ENCODE data around the gene PCDHGC4. TPM values are rescaled to one million over a fixed set of nuclear protein-coding genes. Genes with fewer than 3 reads are reported as not detected.

Gene PCDHGC4
- total RNA-seq, 1 donor from 2014 or later = 5.0 TPM

DNA sequence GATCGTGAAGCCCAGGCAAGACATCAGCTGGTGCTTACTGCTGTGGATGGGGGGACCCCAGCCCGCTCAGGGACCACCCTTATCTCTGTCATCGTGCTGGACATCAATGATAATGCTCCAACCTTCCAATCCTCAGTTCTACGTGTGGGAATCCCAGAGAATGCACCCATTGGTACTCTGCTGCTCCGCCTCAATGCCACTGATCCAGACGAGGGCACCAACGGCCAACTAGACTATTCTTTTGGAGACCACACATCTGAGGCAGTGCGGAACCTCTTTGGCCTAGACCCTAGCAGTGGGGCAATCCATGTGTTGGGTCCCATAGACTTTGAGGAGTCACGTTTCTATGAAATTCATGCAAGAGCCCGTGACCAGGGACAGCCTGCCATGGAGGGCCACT lies 5.0 kb downstream of the PCDHGC4 start:
- Mint-ChIP-seq H3K27me3 (ENCODE audit: insufficient read depth, low read depth) (peaks cover 10% of the 10 kb centered on the region), H3K4me1 (peaks cover 29% of the 10 kb centered on the region)

DNA sequence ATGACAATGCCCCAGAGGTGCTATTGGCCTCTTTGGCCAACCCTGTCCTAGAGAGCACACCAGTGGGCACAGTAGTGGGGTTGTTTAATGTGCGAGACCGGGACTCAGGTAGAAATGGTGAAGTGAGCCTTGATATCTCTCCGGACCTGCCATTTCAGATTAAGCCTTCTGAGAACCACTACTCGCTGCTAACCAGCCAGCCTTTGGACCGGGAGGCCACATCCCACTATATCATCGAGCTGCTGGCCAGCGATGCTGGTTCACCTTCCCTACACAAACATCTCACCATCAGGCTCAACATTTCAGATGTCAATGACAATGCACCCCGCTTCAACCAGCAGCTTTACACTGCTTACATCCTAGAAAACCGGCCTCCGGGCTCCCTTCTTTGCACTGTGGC lies 5.4 kb downstream of the PCDHGC4 start:
- Mint-ChIP-seq H3K27ac (no peak overlapping the region), H3K4me3 (no peak overlapping the region), H3K9me3 (peaks cover 62% of the 10 kb centered on the region), H3K4me1 (peaks cover 33% of the 10 kb centered on the region), H3K27me3 (ENCODE audit: insufficient read depth, low read depth) (peaks cover 10% of the 10 kb centered on the region), H3K36me3 (peaks cover 68% of the 10 kb centered on the region)
- H3K9ac ChIP-seq = no peak overlapping the region
- H3K27ac ChIP-seq = no peak overlapping the region
- peaks cover 24% of the 10 kb centered on the region for H3K79me2 ChIP-seq (ENCODE audit: low read depth)
- no peaks in the 10 kb centered on the region for H3K9me3 ChIP-seq (ENCODE audit: low read depth)
- H3K4me3 ChIP-seq = no peak overlapping the region
- TF ChIP-seq EZH2phosphoT487 (IDR thresholded peaks at IDR 0.05) = no peak
- TF ChIP-seq, protein P1, sequence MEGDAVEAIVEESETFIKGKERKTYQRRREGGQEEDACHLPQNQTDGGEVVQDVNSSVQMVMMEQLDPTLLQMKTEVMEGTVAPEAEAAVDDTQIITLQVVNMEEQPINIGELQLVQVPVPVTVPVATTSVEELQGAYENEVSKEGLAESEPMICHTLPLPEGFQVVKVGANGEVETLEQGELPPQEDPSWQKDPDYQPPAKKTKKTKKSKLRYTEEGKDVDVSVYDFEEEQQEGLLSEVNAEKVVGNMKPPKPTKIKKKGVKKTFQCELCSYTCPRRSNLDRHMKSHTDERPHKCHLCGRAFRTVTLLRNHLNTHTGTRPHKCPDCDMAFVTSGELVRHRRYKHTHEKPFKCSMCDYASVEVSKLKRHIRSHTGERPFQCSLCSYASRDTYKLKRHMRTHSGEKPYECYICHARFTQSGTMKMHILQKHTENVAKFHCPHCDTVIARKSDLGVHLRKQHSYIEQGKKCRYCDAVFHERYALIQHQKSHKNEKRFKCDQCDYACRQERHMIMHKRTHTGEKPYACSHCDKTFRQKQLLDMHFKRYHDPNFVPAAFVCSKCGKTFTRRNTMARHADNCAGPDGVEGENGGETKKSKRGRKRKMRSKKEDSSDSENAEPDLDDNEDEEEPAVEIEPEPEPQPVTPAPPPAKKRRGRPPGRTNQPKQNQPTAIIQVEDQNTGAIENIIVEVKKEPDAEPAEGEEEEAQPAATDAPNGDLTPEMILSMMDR (IDR thresholded peaks at IDR 0.05) = no peak
- TF ChIP-seq EZH2 (IDR thresholded peaks at IDR 0.05) = no peak
- peaks cover 27% of the 10 kb centered on the region for H3K4me1 ChIP-seq
- no peak overlapping the region for H3K4me2 ChIP-seq
- H2AFZ ChIP-seq (replicated peaks) = no peak overlapping the region
- H3K27me3 ChIP-seq = peaks cover 83% of the 10 kb centered on the region
- H3F3A ChIP-seq (ENCODE audit: low read depth) = peaks cover 19% of the 10 kb centered on the region
- DNase-seq (ENCODE audit: low spot score) = no peak
- peaks cover 57% of the 10 kb centered on the region for H4K20me1 ChIP-seq (ENCODE audit: low read depth)
- H3K36me3 ChIP-seq = no peaks in the 10 kb centered on the region

More for the DNA sequence above, 5.0 kb downstream of the PCDHGC4 start:
- H2AFZ ChIP-seq (replicated peaks) = no peak overlapping the region
- Mint-ChIP-seq H3K4me3 (peak overlapping the region; percentile 52), H3K27ac (no peak overlapping the region), H3K9me3 (peaks cover 66% of the 10 kb centered on the region), H3K36me3 (peaks cover 72% of the 10 kb centered on the region)
- H3F3A ChIP-seq (ENCODE audit: low read depth) = peaks cover 19% of the 10 kb centered on the region
- no peaks in the 10 kb centered on the region for H3K36me3 ChIP-seq
- peaks cover 87% of the 10 kb centered on the region for H3K27me3 ChIP-seq
- H3K4me2 ChIP-seq = no peak overlapping the region
- no peaks in the 10 kb centered on the region for H3K9me3 ChIP-seq (ENCODE audit: low read depth)
- TF ChIP-seq EZH2phosphoT487 (IDR thresholded peaks at IDR 0.05) = no peak
- TF ChIP-seq, protein P1 (IDR thresholded peaks at IDR 0.05) = no peak
- TF ChIP-seq EZH2 (IDR thresholded peaks at IDR 0.05) = no peak
- H4K20me1 ChIP-seq (ENCODE audit: low read depth) = peaks cover 60% of the 10 kb centered on the region
- DNase-seq (ENCODE audit: low spot score) = no peak
- H3K27ac ChIP-seq = no peak overlapping the region
- H3K9ac ChIP-seq = no peak overlapping the region
- peaks cover 25% of the 10 kb centered on the region for H3K4me1 ChIP-seq
- peaks cover 27% of the 10 kb centered on the region for H3K79me2 ChIP-seq (ENCODE audit: low read depth)
- H3K4me3 ChIP-seq = no peak overlapping the region

DNA sequence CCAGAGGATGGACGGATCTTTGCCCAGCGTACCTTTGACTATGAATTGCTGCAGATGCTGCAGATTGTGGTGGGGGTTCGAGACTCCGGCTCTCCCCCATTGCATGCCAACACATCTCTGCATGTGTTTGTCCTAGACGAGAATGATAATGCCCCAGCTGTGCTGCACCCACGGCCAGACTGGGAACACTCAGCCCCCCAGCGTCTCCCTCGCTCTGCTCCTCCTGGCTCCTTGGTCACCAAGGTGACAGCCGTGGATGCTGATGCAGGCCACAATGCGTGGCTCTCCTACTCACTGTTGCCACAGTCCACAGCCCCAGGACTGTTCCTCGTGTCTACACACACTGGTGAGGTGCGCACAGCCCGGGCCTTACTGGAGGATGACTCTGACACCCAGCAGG lies 5.9 kb downstream of the PCDHGC4 start:
- Histone ChIP-seq H2AFZ (replicated peaks) (no peak overlapping the region), H3F3A (ENCODE audit: low read depth) (peaks cover 20% of the 10 kb centered on the region), H3K9me3 (ENCODE audit: low read depth) (no peaks in the 10 kb centered on the region), H3K27ac (no peak overlapping the region), H3K36me3 (no peaks in the 10 kb centered on the region), H3K27me3 (peaks cover 78% of the 10 kb centered on the region), H3K4me3 (no peak overlapping the region), H4K20me1 (ENCODE audit: low read depth) (peaks cover 52% of the 10 kb centered on the region), H3K9ac (no peak overlapping the region), H3K4me1 (peaks cover 27% of the 10 kb centered on the region), H3K4me2 (no peak overlapping the region), H3K79me2 (ENCODE audit: low read depth) (peaks cover 19% of the 10 kb centered on the region)
- no peak for DNase-seq (ENCODE audit: low spot score)
- Mint-ChIP-seq H3K27ac (no peak overlapping the region), H3K27me3 (ENCODE audit: insufficient read depth, low read depth) (peaks cover 10% of the 10 kb centered on the region), H3K9me3 (peaks cover 58% of the 10 kb centered on the region), H3K4me1 (peaks cover 38% of the 10 kb centered on the region), H3K4me3 (peak overlapping the region; percentile 43), H3K36me3 (peaks cover 63% of the 10 kb centered on the region)
- TF ChIP-seq, protein P1 (IDR thresholded peaks at IDR 0.05) = no peak
- no peak for TF ChIP-seq EZH2phosphoT487 (IDR thresholded peaks at IDR 0.05)
- TF ChIP-seq EZH2 (IDR thresholded peaks at IDR 0.05) = no peak
